Bronchial epithelial cell (primary cell): ENCODE measurements around the gene MN1. TPM values are rescaled to one million over a fixed set of nuclear protein-coding genes. Genes with fewer than 3 reads are reported as not detected.

Experiments used
- DNase-seq: peaks from one replicate; pipeline ENCODE4 v3.0.0-alpha.2; 2010; ENCODE audit warnings: low read depth
- FAIRE-seq: peaks from 2 replicates; lab custom pipeline; 2011; peaks lifted over from hg19 to GRCh38; lab: Jason Lieb, UNC
- H3K27me3 ChIP-seq: 2 replicates; pipeline ENCODE4 v1.5.1; 2011; ENCODE audit warnings: low read length; ENCODE audit not compliant: control insufficient read depth, insufficient read depth
- H3K36me3 ChIP-seq: 2 replicates; pipeline ENCODE4 v1.5.1; 2011; ENCODE audit warnings: low read length; ENCODE audit not compliant: control insufficient read depth, insufficient read depth
- H3K4me3 ChIP-seq: 2 replicates; pipeline ENCODE4 v1.5.1; 2011; ENCODE audit warnings: mild to moderate bottlenecking, low read depth, low read length, control low read depth
- total RNA-seq: library from RNA; depleted of rRNA; stranded (reverse); fragments of >200 nt; gene quantifications from 2 replicates; pipeline ENCODE4 v1.2.1, GENCODE V29; 2014
- TF ChIP-seq, protein P1 (sequence below): IDR thresholded peaks from 2 replicates; pipeline ENCODE4 v1.5.1; 2011; ENCODE audit warnings: mild to moderate bottlenecking, moderate library complexity, low read length, control low read depth, inconsistent platforms; ENCODE audit not compliant: insufficient read depth, severe bottlenecking

The MN1 gene
- total RNA-seq, 1 donor from 2014 or later: 1.3 TPM

DNA sequence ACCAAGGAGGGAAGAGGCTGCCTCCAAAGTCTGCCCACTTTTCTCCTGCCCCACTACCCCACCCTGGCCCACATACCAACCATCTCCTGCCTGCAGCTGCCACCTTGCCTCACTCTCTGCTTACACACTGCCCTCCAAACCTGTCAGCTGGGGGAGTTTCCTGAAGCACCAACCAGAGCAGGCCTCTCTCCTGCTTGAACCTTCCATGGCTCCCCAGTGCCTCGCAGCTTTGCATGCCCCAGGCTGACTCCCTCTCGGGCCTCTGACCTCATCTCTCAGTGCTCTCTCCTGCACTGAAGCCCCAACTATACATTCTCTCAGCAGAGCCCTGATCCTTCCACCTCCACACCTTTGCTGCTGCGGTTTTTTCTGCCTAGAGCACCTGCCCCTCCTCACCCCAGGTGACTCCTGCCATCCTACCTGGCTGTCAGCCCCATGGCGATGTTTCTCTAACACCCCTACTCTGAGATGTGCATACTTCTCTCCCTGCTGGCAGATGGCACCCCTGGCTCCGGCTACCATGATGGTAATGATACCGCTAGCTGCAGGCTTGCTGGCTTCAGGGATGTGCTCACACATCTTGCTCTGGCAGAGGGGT is 43.5 kb downstream of the MN1 start:
- DNase-seq (no peak), FAIRE-seq (no peak)
- Histone ChIP-seq H3K36me3 (no peaks in the 10 kb centered on the region), H3K27me3 (no peaks in the 10 kb centered on the region), H3K4me3 (no peak overlapping the region)
- TF ChIP-seq, protein P1, sequence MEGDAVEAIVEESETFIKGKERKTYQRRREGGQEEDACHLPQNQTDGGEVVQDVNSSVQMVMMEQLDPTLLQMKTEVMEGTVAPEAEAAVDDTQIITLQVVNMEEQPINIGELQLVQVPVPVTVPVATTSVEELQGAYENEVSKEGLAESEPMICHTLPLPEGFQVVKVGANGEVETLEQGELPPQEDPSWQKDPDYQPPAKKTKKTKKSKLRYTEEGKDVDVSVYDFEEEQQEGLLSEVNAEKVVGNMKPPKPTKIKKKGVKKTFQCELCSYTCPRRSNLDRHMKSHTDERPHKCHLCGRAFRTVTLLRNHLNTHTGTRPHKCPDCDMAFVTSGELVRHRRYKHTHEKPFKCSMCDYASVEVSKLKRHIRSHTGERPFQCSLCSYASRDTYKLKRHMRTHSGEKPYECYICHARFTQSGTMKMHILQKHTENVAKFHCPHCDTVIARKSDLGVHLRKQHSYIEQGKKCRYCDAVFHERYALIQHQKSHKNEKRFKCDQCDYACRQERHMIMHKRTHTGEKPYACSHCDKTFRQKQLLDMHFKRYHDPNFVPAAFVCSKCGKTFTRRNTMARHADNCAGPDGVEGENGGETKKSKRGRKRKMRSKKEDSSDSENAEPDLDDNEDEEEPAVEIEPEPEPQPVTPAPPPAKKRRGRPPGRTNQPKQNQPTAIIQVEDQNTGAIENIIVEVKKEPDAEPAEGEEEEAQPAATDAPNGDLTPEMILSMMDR: no peak

DNA sequence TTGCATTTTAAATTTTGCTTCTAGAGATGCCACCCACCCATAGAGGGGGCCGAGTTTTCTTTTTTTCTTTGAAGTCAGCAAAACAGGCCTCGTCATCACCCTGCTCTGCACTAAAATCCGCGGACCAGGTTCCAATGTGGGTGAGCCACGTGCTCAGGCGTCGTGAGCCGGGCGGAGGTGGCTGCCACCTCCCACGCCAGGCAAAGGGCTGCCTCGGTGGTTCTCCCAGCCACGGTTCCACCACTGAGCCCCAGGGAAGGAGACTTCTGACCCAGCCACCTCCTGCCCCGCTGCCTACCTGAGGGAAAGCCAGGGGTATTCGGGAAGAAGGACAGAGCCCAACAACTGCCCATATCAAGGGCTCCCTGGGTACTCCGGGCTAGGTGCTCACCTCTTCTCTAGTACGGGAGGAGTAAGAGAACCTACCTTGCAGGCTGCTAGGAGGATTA is 45.3 kb downstream of the MN1 start:
- Histone ChIP-seq H3K36me3 (no peaks in the 10 kb centered on the region), H3K27me3 (no peaks in the 10 kb centered on the region), H3K4me3 (no peak overlapping the region)
- DNase-seq (no peak), FAIRE-seq (no peak)
- TF ChIP-seq, protein P1: no peak

DNA sequence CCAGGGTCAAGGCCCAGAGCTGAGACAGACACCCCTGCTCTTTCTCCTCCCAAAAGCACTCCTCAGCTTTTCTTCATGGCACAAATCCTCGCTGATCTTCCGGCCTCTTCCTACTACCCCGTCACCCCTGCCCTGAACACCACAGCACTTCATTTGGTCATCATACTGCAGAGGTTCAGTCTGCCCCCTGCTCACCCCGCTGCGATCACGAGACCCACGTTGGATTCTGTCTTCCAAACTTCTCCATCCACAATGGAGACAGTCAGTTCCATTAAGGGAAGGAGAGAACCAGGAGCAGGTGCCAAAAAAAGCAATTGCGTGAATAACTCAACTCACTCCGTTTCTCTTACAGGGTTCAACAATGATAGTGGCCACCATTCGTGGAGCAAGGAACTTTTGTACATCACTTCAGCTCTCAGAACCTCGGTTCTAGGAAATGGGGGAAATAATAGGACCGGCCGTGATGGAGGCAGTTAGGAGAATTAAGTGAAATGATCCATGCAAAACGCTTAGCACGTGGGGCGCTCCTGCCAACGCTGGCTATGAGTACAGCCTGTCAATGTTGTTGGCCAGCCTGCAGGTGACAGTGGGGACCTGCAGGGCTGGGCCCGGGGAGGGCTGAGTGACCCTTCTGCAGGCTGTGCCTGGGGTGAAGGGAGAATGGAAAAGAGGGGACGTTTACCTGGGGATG is 45.9 kb downstream of the MN1 start:
- no peak overlapping the region for H3K4me3 ChIP-seq
- FAIRE-seq: no peak
- DNase-seq: no peak
- H3K27me3 ChIP-seq: no peaks in the 10 kb centered on the region
- TF ChIP-seq, protein P1: no peak
- H3K36me3 ChIP-seq: no peaks in the 10 kb centered on the region

DNA sequence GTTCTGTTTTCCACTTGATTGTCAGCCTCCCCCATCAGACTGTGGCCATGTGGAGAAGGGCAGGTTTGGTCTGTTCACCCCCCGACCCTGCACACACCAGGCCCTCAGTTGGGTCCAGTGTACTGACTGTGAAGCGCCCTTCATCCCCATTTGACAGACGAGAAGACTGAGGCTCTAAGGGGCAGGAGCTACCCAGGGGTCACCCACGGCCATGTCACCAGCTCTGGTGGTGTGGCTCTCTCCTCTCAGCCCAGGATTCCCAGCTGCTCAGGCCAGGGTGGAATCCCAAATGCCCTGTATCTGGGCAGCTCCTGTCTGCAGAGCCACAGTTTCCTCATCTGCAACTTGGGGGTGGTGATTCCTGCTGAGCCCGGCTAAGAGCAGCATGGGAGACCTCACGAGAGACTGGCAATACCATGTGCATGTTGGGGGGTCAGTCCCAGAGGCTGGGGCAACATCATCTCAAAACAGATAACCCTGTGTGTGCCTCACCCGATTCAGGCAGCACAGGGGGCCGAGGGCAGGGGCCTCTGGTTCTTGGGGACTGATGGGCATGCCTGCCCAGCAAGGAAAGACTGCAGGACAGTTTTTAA is 46.6 kb downstream of the MN1 start:
- TF ChIP-seq, protein P1: no peak
- Histone ChIP-seq H3K36me3 (no peaks in the 10 kb centered on the region), H3K4me3 (no peak overlapping the region), H3K27me3 (no peaks in the 10 kb centered on the region)
- no peak for DNase-seq
- no peak for FAIRE-seq

DNA sequence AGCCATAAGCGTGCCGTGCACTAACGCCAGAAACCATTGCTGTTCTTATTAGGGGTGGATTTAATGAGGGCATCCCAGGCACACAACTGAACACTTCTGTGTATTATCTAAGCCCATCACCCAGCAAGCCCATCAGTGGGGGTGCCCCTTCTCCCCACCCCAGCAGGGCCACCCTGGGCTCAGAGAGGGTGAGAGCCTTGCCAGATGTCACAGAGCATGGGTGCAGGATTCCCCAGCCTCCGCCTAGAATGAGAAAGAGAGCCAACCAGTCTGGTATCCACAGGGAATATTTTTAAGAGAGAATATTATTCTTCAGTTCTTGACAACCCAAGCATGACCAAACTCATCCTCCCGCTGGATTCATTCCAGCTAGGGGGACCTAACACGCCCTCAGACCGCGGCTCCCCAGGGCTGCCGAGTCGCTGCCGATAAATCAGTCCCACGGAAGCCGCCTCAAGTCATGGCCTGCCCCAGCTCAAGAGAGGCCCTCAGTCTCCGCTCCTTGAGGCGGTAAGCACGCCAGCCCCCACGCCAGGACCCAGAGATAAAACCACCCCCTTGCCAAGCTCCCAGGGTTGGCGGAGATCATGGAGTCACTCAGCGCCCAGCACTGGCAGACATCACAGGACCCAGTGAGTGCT is 47.2 kb downstream of the MN1 start:
- Histone ChIP-seq H3K27me3 (no peaks in the 10 kb centered on the region), H3K4me3 (no peak overlapping the region), H3K36me3 (no peaks in the 10 kb centered on the region)
- no peak for FAIRE-seq
- TF ChIP-seq, protein P1: no peak
- DNase-seq: peak; percentile 83
